DMS79 (cell line): ENCODE results near the gene PPFIBP2.

ENCODE experiments used
- DNase-seq: peaks from one replicate; lab custom pipeline; 2025; lab: John Stamatoyannopoulos, UW

PPFIBP2 gene

GRCh38 chr11:7552666-7553065 lies 38.9 kb downstream of the PPFIBP2 start:
- DNase-seq = no peak

GRCh38 chr11:7555052-7555699 lies 41.4 kb downstream of the PPFIBP2 start:
- no peak for DNase-seq

GRCh38 chr11:7558046-7558445 lies 44.2 kb downstream of the PPFIBP2 start:
- no peak for DNase-seq

- DNase-seq = no peak
These were observed 45.8 kb downstream of the PPFIBP2 start for GRCh38 chr11:7559398-7560283.

- no peak for DNase-seq
These were observed 47.8 kb downstream of the PPFIBP2 start for GRCh38 chr11:7561562-7561961.

- DNase-seq = no peak
These were observed 49.5 kb downstream of the PPFIBP2 start for GRCh38 chr11:7563281-7563680.

- no peak for DNase-seq
These were observed 51.0 kb downstream of the PPFIBP2 start for GRCh38 chr11:7564803-7565202.

GRCh38 chr11:7567311-7567710 lies 53.5 kb downstream of the PPFIBP2 start:
- no peak for DNase-seq

GRCh38 chr11:7569044-7569443 lies 55.2 kb downstream of the PPFIBP2 start:
- no peak for DNase-seq

- DNase-seq = no peak
These were observed 56.4 kb downstream of the PPFIBP2 start for GRCh38 chr11:7570241-7570640.

- DNase-seq = no peak
These were observed 57.2 kb downstream of the PPFIBP2 start for GRCh38 chr11:7570938-7571521.

GRCh38 chr11:7571640-7572000 lies 57.8 kb downstream of the PPFIBP2 start:
- peak; percentile 81 for DNase-seq

- no peak for DNase-seq
These were observed 58.4 kb downstream of the PPFIBP2 start for GRCh38 chr11:7572001-7572712.

- no peak for DNase-seq
These were observed 59.4 kb downstream of the PPFIBP2 start for GRCh38 chr11:7573193-7573557.

- DNase-seq = no peak
These were observed 59.9 kb downstream of the PPFIBP2 start for GRCh38 chr11:7573558-7574296.

GRCh38 chr11:7574491-7575130 lies 60.8 kb downstream of the PPFIBP2 start:
- no peak for DNase-seq

GRCh38 chr11:7575841-7576725 lies 62.3 kb downstream of the PPFIBP2 start:
- DNase-seq = no peak

GRCh38 chr11:7576726-7577290 lies 63.0 kb downstream of the PPFIBP2 start:
- DNase-seq = no peak

GRCh38 chr11:7577291-7578190 lies 63.7 kb downstream of the PPFIBP2 start:
- DNase-seq = peak; percentile 39
